ENCODE data around the gene NKX6-2. TPM values are rescaled to one million over a fixed set of nuclear protein-coding genes. Genes with fewer than 3 reads are reported as not detected.

Gene NKX6-2
- 0.52 TPM for polyA plus RNA-seq (2013, experiment 1 of 4)
- 0.09 TPM for polyA plus RNA-seq (2013, experiment 2 of 4)
- 0.32 TPM for polyA plus RNA-seq (2013, experiment 3 of 4)
- polyA plus RNA-seq (2013, experiment 4 of 4), result 0.49 TPM

DNA sequence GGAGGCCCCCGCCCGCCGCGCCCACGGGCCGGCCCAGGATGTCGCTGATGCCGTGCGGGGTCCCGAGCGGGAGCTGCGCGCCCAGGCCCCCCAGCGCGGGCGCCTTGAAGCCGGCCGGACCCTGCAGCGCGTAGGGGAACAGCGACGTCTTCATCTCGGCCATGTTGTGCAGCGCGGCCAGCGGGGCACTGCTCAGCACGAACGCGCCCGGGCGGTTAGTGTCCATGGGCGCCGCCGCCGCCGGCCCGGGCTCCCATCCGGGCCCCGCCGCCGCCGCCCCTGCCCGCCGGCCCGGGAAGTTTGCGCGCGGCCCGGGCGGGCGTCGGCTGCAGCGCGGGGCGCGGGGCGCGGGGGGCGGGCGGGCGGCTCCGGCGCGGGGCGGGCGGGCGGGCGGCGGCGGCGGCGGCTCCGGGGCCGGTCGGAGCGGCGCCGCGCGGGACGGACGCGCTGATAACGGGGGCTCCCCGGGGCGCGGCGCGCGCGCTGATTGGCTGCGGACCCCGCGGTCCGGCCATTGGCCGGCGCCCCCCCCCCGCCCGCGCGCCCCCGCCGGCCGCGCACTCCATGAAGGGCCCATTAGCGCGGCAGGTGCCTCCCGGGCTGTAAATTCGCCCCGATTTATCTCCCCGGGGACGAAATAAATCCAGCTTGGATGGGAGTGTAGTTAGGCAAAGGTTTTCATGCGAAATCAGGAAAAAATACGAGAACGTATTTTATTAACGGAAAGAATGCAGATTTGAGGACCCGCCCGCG, at the start of gene NKX6-2:
Gene NKX6-2 (minus strand): TSS at position 425 of the 753 bp plus-strand sequence. CDS start 199 bp downstream, at position 226.
- WGBS, 2 experiments, result 1 to 2% methylated on average over 119 of the region's 119 CpGs
- Histone ChIP-seq H3K27me3 (ENCODE audit: control insufficient read depth, insufficient read depth, low read length, poor library complexity, severe bottlenecking) (peaks cover 99% of the 10 kb centered on the region), H3K9me3 (ENCODE audit: control insufficient read depth, low read length) (no peaks in the 10 kb centered on the region), H3K36me3 (ENCODE audit: control insufficient read depth, insufficient read depth, low read length) (no peaks in the 10 kb centered on the region), H3K27ac (ENCODE audit: insufficient read depth, low read depth, low read length, poor library complexity, severe bottlenecking) (no peak within 1 kb of the TSS), H3K4me3 (ENCODE audit: insufficient read depth, low read depth, low read length) (no peak within 1 kb of the TSS), H3K4me1 (ENCODE audit: control insufficient read depth, insufficient read depth, low read length) (peaks cover 15% of the 10 kb centered on the region)

- no peaks in the 10 kb centered on the region for H3K9me3 ChIP-seq (ENCODE audit: control insufficient read depth, low read length)
- H3K4me3 ChIP-seq (ENCODE audit: insufficient read depth, low read depth, low read length), result no peak overlapping the region
- no peaks in the 10 kb centered on the region for H3K27me3 ChIP-seq (ENCODE audit: control insufficient read depth, insufficient read depth, low read length, poor library complexity, severe bottlenecking)
- no peaks in the 10 kb centered on the region for H3K36me3 ChIP-seq (ENCODE audit: control insufficient read depth, insufficient read depth, low read length)
- WGBS, 2 experiments, result 88 to 90% methylated on average over 23 to 24 of the region's 25 CpGs
- no peak overlapping the region for H3K27ac ChIP-seq (ENCODE audit: insufficient read depth, low read depth, low read length, poor library complexity, severe bottlenecking)
- no peaks in the 10 kb centered on the region for H3K4me1 ChIP-seq (ENCODE audit: control insufficient read depth, insufficient read depth, low read length)
Measured at GRCh38 chr10:132834891-132835847, 49.2 kb upstream of the NKX6-2 start.

DNA sequence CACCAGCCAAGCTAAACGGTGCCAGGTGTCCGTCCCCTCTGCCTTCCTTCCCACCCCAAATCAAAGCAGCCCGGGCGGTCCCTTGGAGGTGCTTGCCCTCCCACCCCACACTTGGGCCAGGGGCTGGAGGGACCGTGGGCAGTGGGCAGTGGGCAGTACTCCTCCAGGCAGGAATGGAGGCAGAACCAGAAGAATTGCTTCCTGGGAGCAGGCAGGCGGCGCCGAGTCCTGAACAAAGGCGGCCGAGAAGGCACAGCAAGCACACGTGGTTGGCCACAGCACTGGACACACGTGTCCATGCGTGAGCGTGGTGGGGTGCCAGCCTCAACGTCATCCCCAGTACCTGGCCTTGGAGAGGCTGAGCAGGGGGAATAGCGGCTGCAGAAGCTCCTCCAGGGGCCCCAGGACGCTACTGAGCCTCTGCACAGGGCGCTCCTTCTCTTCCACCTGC, 48.4 kb upstream of the NKX6-2 start:
- H3K9me3 ChIP-seq (ENCODE audit: control insufficient read depth, low read length), result no peaks in the 10 kb centered on the region
- no peaks in the 10 kb centered on the region for H3K36me3 ChIP-seq (ENCODE audit: control insufficient read depth, insufficient read depth, low read length)
- H3K4me3 ChIP-seq (ENCODE audit: insufficient read depth, low read depth, low read length), result no peak overlapping the region
- no peak overlapping the region for H3K27ac ChIP-seq (ENCODE audit: insufficient read depth, low read depth, low read length, poor library complexity, severe bottlenecking)
- 94 to 95% methylated on average over 18 of the region's 18 CpGs for WGBS, 2 experiments
- H3K4me1 ChIP-seq (ENCODE audit: control insufficient read depth, insufficient read depth, low read length), result no peaks in the 10 kb centered on the region
- H3K27me3 ChIP-seq (ENCODE audit: control insufficient read depth, insufficient read depth, low read length, poor library complexity, severe bottlenecking), result no peaks in the 10 kb centered on the region

GRCh38 chr10:132833421-132834111, 47.6 kb upstream of the NKX6-2 start:
- Histone ChIP-seq H3K27me3 (ENCODE audit: control insufficient read depth, insufficient read depth, low read length, poor library complexity, severe bottlenecking) (no peaks in the 10 kb centered on the region), H3K27ac (ENCODE audit: insufficient read depth, low read depth, low read length, poor library complexity, severe bottlenecking) (no peak overlapping the region), H3K4me1 (ENCODE audit: control insufficient read depth, insufficient read depth, low read length) (no peaks in the 10 kb centered on the region), H3K36me3 (ENCODE audit: control insufficient read depth, insufficient read depth, low read length) (no peaks in the 10 kb centered on the region), H3K4me3 (ENCODE audit: insufficient read depth, low read depth, low read length) (no peak overlapping the region), H3K9me3 (ENCODE audit: control insufficient read depth, low read length) (no peaks in the 10 kb centered on the region)
- WGBS, 2 experiments, result 88 to 89% methylated on average over 29 of the region's 29 CpGs

GRCh38 chr10:132832186-132832969, 46.4 kb upstream of the NKX6-2 start:
- Histone ChIP-seq H3K36me3 (ENCODE audit: control insufficient read depth, insufficient read depth, low read length) (no peaks in the 10 kb centered on the region), H3K27ac (ENCODE audit: insufficient read depth, low read depth, low read length, poor library complexity, severe bottlenecking) (no peak overlapping the region), H3K9me3 (ENCODE audit: control insufficient read depth, low read length) (no peaks in the 10 kb centered on the region), H3K4me1 (ENCODE audit: control insufficient read depth, insufficient read depth, low read length) (no peaks in the 10 kb centered on the region), H3K27me3 (ENCODE audit: control insufficient read depth, insufficient read depth, low read length, poor library complexity, severe bottlenecking) (no peaks in the 10 kb centered on the region), H3K4me3 (ENCODE audit: insufficient read depth, low read depth, low read length) (no peak overlapping the region)
- WGBS, 2 experiments, result 87 to 88% methylated on average over 29 to 30 of the region's 30 CpGs

- no peak overlapping the region for H3K4me3 ChIP-seq (ENCODE audit: insufficient read depth, low read depth, low read length)
- 85 to 87% methylated on average over 7 to 8 of the region's 8 CpGs for WGBS, 2 experiments
Measured at GRCh38 chr10:132829403-132829802, 43.5 kb upstream of the NKX6-2 start.

DNA sequence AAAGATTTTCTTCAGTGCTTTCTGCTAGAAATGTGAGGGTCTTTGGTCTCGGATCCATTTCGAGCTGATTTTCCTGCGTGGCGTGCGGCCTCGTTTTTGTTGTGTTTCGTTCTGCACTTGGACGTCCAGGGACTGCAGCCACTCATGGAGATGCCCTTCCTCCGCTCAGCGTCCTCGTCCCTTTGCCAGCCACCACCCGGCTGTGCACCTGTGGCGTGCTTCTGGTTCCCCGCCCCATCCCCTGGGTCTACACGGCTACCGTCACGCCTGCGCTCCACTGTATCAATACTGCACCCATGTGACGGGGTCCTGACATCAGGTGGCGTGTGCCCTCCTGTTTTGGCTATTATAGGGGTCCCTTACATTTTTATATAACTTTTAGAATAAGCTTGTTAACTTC, 42.7 kb upstream of the NKX6-2 start:
- Histone ChIP-seq H3K27ac (ENCODE audit: insufficient read depth, low read depth, low read length, poor library complexity, severe bottlenecking) (no peak overlapping the region), H3K4me1 (ENCODE audit: control insufficient read depth, insufficient read depth, low read length) (no peaks in the 10 kb centered on the region), H3K9me3 (ENCODE audit: control insufficient read depth, low read length) (no peaks in the 10 kb centered on the region), H3K36me3 (ENCODE audit: control insufficient read depth, insufficient read depth, low read length) (no peaks in the 10 kb centered on the region), H3K4me3 (ENCODE audit: insufficient read depth, low read depth, low read length) (no peak overlapping the region), H3K27me3 (ENCODE audit: control insufficient read depth, insufficient read depth, low read length, poor library complexity, severe bottlenecking) (no peaks in the 10 kb centered on the region)
- 93 to 96% methylated on average over 18 to 20 of the region's 20 CpGs for WGBS, 2 experiments

More at GRCh38 chr10:132829403-132829802, 43.5 kb upstream of the NKX6-2 start:
- no peaks in the 10 kb centered on the region for H3K9me3 ChIP-seq (ENCODE audit: control insufficient read depth, low read length)
- no peak overlapping the region for H3K27ac ChIP-seq (ENCODE audit: insufficient read depth, low read depth, low read length, poor library complexity, severe bottlenecking)
- no peaks in the 10 kb centered on the region for H3K4me1 ChIP-seq (ENCODE audit: control insufficient read depth, insufficient read depth, low read length)
- H3K27me3 ChIP-seq (ENCODE audit: control insufficient read depth, insufficient read depth, low read length, poor library complexity, severe bottlenecking), result no peaks in the 10 kb centered on the region
- H3K36me3 ChIP-seq (ENCODE audit: control insufficient read depth, insufficient read depth, low read length), result no peaks in the 10 kb centered on the region

GRCh38 chr10:132827861-132828539, 42.1 kb upstream of the NKX6-2 start:
- no peak overlapping the region for H3K4me3 ChIP-seq (ENCODE audit: insufficient read depth, low read depth, low read length)
- WGBS, 2 experiments, result 92 to 95% methylated on average over 28 to 29 of the region's 29 CpGs
- H3K27me3 ChIP-seq (ENCODE audit: control insufficient read depth, insufficient read depth, low read length, poor library complexity, severe bottlenecking), result no peaks in the 10 kb centered on the region
- H3K36me3 ChIP-seq (ENCODE audit: control insufficient read depth, insufficient read depth, low read length), result no peaks in the 10 kb centered on the region
- no peaks in the 10 kb centered on the region for H3K4me1 ChIP-seq (ENCODE audit: control insufficient read depth, insufficient read depth, low read length)
- H3K9me3 ChIP-seq (ENCODE audit: control insufficient read depth, low read length), result no peaks in the 10 kb centered on the region
- no peak overlapping the region for H3K27ac ChIP-seq (ENCODE audit: insufficient read depth, low read depth, low read length, poor library complexity, severe bottlenecking)

- Histone ChIP-seq H3K27me3 (ENCODE audit: control insufficient read depth, insufficient read depth, low read length, poor library complexity, severe bottlenecking) (no peaks in the 10 kb centered on the region), H3K4me1 (ENCODE audit: control insufficient read depth, insufficient read depth, low read length) (no peaks in the 10 kb centered on the region), H3K27ac (ENCODE audit: insufficient read depth, low read depth, low read length, poor library complexity, severe bottlenecking) (no peak overlapping the region), H3K4me3 (ENCODE audit: insufficient read depth, low read depth, low read length) (no peak overlapping the region), H3K36me3 (ENCODE audit: control insufficient read depth, insufficient read depth, low read length) (no peaks in the 10 kb centered on the region), H3K9me3 (ENCODE audit: control insufficient read depth, low read length) (no peaks in the 10 kb centered on the region)
- 90 to 91% methylated on average over 13 of the region's 13 CpGs for WGBS, 2 experiments
Measured at GRCh38 chr10:132827423-132827789, 41.5 kb upstream of the NKX6-2 start.

Data from ectodermal cell (in vitro differentiated cells).